Measurements from ENCODE around the gene AVPR2. TPM values are rescaled to one million over a fixed set of nuclear protein-coding genes. Genes with fewer than 3 reads are reported as not detected.

AVPR2 gene
- polyA plus RNA-seq, 1 experiment, result not detected

GRCh38 chrX:153871946-153872878 lies 32.3 kb upstream of the AVPR2 start:
- ChIA-PET CTCF (no interaction called here), POLR2A (no interaction called here)
- Histone ChIP-seq H3K27ac (ENCODE audit: low read depth, low read length) (no peak overlapping the region), H3K4me3 (ENCODE audit: low read depth, low read length) (no peak overlapping the region), H3K9me3 (ENCODE audit: control insufficient read depth, insufficient read depth, low read length) (no peaks in the 10 kb centered on the region), H3K27me3 (ENCODE audit: control insufficient read depth, insufficient read depth, low read length) (peaks cover 2% of the 10 kb centered on the region)
- TF ChIP-seq CTCF (IDR thresholded peaks at IDR 0.05; ENCODE audit: low read depth, low read length), result no peak
- no peak for DNase-seq (ENCODE audit: low read depth, low spot score)

- TF ChIP-seq CTCF (IDR thresholded peaks at IDR 0.05; ENCODE audit: low read depth, low read length), result no peak
- DNase-seq (ENCODE audit: low read depth, low spot score), result no peak
- Histone ChIP-seq H3K9me3 (ENCODE audit: control insufficient read depth, insufficient read depth, low read length) (no peaks in the 10 kb centered on the region), H3K27me3 (ENCODE audit: control insufficient read depth, insufficient read depth, low read length) (peaks cover 6% of the 10 kb centered on the region), H3K27ac (ENCODE audit: low read depth, low read length) (no peak overlapping the region), H3K4me3 (ENCODE audit: low read depth, low read length) (no peak overlapping the region)
- ChIA-PET CTCF (no interaction called here), POLR2A (no interaction called here)
These were observed 31.0 kb upstream of the AVPR2 start for GRCh38 chrX:153873282-153874084.

- DNase-seq (ENCODE audit: low read depth, low spot score), result no peak
- Histone ChIP-seq H3K9me3 (ENCODE audit: control insufficient read depth, insufficient read depth, low read length) (no peaks in the 10 kb centered on the region), H3K27me3 (ENCODE audit: control insufficient read depth, insufficient read depth, low read length) (peaks cover 11% of the 10 kb centered on the region), H3K4me3 (ENCODE audit: low read depth, low read length) (no peak overlapping the region), H3K27ac (ENCODE audit: low read depth, low read length) (no peak overlapping the region)
- ChIA-PET POLR2A (no interaction called here), CTCF (no interaction called here)
- TF ChIP-seq CTCF (IDR thresholded peaks at IDR 0.05; ENCODE audit: low read depth, low read length), result no peak
These were observed 30.4 kb upstream of the AVPR2 start for GRCh38 chrX:153874085-153874365.

GRCh38 chrX:153874366-153875125 lies 29.9 kb upstream of the AVPR2 start:
- Histone ChIP-seq H3K27me3 (ENCODE audit: control insufficient read depth, insufficient read depth, low read length) (peaks cover 15% of the 10 kb centered on the region), H3K4me3 (ENCODE audit: low read depth, low read length) (no peak overlapping the region), H3K27ac (ENCODE audit: low read depth, low read length) (no peak overlapping the region), H3K9me3 (ENCODE audit: control insufficient read depth, insufficient read depth, low read length) (no peaks in the 10 kb centered on the region)
- CTCF ChIA-PET, result no interaction called here
- no peak for DNase-seq (ENCODE audit: low read depth, low spot score)
- POLR2A ChIA-PET, result no interaction called here
- no peak for TF ChIP-seq CTCF (IDR thresholded peaks at IDR 0.05; ENCODE audit: low read depth, low read length)

Data from AG04450 (cell line).